GM21367 (cell line): ENCODE results near the gene LRPPRC.

Experiments used
- ATAC-seq: cut with Tn5 transposase; IDR thresholded peaks from one replicate; pipeline ENCODE4 v1.9.1; 2021; ENCODE audit not compliant: unreplicated experiment

Gene LRPPRC

DNA sequence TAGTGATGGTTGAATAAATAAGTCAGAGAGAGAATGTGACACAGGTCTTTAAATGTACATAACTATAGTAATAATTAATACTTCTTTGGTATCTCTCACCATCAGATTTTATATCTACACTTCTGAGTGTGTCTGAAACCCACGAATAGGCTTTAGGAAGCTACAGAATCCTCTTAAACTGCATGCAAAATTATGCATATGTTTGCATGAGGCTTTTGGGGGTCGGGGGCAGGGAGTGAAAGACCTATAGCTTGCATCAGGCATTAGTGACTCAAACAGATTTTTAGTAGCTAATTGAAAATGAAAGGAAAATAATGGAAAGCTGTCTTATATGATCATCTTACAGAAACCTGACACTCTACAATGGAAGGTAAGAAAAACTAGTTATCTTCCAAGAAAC is 14.9 kb downstream of the LRPPRC start:
- ATAC-seq: no peak

- ATAC-seq: no peak
Observed at GRCh38 chr2:43977677-43978375, 18.0 kb downstream of the LRPPRC start.

- ATAC-seq: no peak
Observed at GRCh38 chr2:43960921-43961320, 34.9 kb downstream of the LRPPRC start.

GRCh38 chr2:43958397-43959275 is 37.2 kb downstream of the LRPPRC start:
- ATAC-seq: no peak

DNA sequence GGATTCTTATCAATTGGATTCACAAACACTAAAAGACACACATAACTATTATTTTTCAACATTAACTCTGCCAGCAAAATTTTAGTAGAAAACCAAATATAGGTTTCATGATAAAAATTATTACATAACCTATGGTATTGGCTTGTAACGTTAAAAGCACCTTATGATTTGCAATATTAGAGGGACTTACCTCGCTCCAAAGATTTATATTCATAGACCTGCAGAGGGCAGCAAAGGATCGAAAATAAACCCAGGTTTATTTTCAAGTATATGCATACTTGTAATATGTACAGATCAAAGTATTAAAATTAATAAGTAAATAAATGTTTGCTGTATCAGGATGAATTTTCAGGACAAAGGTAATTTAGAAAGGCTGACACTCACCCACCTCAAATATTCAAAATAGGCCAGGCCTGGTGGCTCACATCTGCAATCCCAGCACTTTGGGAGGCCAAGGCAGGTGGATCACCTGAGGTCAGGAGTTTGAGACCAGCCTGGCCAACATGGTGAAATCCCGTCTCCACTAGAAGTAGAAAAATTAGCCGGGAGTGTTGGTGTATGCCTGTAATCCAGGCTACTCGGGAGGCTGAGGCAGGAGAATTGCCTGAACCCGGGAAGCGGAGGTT is 45.3 kb downstream of the LRPPRC start:
- no peak for ATAC-seq

DNA sequence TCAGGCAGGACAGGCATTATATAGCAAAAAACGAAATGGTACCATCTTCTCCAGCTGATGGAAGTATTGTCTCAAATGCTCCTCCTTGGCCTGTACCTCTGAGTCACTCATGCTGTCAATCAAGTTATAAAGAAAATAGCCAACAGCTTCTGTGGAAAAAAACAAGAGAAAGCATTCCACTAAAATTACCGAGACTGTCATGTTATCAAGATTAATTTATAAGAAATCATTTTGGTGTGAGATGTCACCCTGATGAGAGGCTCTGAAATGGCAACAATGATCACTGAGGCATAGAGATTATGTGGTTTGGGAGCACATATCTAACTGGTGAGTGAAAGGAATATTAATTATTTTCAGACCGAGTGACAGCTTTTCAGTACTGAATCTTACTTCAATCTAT is 47.4 kb downstream of the LRPPRC start:
- no peak for ATAC-seq

DNA sequence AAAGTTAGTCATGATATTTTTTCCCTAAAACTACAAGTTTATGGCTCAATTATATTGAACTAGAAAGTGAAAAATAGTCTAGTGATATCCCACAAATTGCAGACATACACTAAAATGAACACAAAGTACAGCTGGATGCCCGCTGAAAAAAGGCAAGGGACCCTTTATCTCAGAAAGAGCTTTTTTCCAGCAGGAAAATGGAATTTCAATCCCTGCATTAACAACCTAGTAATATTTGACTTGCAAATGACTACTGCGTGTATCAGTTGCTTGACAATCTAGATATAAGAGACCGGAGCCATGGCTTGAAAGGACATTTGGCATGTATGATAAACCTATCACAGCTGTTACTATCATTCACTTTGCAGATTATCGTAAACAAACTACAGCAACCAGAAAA is 49.1 kb downstream of the LRPPRC start:
- no peak for ATAC-seq

GRCh38 chr2:43945439-43945838 is 50.4 kb downstream of the LRPPRC start:
- ATAC-seq: no peak

DNA sequence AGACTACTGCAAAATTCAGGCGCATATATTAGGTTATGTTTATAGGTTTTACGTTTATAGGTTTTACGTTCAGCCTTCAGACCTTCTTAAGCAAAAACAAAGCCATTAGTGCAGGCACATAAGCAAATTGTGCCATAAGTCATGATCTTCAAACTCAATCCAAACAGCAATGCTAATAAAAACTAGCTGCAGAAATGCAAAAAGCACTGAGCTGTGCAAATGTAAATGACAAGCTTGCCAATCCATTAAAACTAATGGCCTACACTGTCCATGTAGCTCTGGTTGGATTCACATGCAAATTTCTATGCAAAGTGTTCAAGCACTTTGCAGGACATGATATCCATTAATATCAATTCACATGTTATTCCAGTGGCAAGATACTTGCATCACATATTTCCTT is 50.9 kb downstream of the LRPPRC start:
- ATAC-seq: no peak

DNA sequence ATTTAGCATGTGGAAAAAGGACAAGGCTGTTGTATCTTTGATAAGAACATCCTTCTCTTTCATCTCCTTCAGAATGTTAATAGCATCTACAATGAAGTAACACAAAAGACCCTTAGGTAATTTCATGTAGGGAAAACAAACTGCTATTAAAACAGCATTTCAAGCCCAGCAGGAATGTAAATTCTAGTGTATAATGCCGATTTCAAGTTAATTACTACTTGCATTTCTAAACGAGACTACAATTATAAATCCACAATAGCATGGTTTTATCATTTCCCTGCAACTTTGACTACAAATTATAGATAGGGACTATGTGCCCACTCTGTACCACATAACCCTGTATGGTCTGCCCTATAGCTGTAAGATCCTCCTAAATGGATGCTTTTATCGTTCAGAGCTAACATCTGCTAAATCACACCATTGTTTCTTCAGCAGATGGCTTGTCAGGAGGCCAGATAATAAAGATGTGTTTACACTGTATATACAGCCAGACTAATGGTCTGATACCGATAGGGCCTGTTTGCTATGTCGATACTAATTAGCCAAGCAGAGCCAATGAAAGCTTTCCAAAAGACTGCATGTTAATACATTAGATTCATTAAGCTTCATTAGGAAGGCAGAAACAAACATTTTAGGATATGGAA is 51.9 kb downstream of the LRPPRC start:
- no peak for ATAC-seq

DNA sequence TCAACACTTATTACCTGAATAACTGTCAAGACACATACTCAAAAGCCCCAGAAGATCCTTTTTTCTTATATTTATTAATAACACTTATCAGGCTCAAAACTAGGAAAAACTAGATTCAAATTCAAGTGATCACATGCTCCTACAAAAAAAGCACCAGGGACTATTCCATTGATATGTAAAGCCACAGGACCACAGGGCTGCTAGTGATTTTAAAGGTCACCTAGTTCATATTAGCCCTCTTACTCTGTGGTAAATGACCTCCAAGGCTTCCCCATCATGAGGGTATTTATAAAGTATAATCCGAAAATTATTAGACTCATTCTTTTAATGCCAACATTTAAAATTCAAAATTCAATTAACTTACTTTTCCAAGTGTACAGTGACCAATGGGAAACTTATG is 52.5 kb downstream of the LRPPRC start:
- no peak for ATAC-seq

DNA sequence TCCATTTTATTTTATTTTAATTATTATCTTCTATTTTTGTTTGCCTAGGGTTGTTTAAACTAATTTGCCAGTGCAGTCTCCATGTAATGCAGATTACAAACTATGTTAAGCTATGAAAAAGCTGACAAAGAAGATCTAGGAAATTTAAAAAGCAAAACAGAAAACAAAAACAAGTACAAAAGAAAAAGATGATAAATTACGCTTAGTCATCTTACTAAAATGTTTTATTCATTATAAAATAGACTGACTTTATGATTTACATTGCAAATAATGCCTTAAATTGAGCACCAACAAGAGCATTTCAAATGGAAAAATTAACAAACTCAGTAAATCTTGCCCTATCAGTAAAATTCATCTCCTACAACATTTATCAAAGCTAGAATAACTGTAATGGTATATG is 52.9 kb downstream of the LRPPRC start:
- ATAC-seq: no peak

DNA sequence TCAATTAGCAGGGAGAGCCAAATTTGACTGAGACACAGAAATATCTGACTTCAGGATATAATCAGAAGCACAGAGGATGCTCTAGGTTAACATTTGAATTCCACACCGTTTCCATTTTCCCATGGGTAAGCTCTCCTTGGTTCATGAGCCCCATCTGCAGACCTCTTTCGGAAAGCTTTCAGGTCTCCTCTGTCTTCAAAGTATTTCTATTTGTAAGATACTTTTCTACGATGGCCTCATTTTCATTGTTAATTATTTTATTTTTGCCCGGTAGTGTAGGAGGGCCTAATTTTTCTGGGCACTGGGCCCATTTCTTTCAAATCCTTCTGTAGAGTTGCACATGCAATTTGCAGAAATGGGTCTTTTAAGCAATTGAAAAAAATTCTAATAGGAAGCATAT is 53.8 kb downstream of the LRPPRC start:
- ATAC-seq: no peak

DNA sequence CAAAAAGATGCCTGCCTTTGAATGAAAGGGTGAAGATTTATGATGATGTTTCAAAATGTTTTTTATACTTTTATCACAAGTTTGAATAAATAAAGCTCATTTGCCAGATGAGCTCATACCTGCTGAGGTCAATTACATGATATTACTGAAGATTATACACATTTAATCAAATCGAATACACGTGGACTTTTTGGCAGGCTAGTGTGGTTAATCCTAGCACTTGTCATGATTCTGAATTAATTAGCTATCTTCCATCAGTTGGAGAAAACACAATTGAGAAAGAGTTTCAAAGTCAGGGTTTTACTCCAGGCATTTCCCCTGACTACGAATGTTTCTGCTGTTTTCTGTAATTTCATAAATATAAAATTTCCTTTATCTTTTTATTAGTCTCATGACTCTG is 54.4 kb downstream of the LRPPRC start:
- ATAC-seq: no peak

DNA sequence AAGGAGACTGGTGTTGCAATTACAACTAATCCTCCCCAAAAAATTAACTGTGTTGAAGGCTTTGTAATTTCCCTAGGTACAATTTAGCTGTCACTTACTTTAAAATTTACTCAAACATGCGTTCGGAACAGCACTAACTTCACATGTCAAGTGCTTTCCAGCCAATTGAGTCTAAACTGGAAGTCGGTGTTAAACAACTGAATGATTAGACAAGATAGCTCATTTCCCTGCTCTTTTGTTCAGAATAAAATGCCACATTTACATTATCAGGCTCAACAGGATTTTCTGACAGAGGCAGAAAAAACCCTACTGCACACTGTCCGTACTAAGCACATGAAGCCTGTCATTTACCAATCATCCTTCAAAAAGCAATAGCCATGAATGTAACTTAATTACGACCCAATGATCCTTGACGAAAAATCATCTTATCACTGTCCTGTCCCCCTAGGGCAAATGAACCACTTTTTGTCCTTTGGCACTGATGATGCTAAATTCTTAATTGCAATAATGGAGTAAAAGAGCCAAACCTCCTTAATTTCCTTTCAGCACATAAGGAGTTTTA is 56.0 kb downstream of the LRPPRC start:
- ATAC-seq: no peak

DNA sequence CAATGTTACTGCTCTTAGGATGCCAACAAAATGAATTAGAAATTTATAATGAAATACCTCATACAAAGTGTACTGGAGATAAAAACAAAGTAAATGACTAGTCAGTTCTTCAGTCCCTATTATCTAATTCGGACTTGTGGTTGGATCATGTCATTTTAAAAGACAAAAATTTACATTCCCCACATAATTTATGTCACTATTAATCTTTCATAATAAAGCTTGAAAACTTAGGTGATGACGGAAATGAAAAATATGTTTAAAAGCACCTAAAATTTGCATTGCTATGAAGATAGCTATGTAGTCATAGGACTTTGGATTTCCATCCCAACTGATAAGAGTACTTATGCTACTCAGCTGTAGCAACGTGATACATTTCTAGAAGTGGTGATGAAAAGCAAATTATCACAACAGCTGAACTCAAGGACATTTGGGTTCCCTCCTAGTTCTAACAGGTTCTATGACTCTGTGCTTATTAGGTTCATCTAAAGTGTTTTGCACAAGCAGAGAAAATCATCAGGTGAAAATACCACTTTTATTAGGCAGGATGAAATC is 58.4 kb downstream of the LRPPRC start:
- ATAC-seq: no peak

GRCh38 chr2:43934567-43934966 is 61.2 kb downstream of the LRPPRC start:
- no peak for ATAC-seq

DNA sequence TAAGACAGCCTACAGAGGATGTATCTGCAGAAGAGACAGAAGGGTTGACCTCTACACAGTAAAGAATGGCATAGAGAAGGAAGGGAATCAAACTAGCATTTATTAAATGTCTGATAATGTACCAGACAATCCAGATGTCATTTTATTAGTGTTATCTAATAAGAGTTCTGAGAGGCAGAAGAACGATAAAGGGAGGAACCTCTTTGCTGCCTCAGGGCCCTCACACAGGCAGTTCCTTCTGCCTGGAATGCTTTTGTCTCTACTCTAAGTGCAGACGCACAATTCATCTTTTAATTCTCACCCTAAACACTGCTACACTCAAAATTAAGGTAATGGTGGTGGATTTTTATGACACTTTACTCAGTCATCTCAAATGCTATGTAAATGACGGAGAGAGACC is 64.5 kb downstream of the LRPPRC start:
- ATAC-seq: no peak

- no peak for ATAC-seq
Observed at GRCh38 chr2:43927442-43927841, 68.3 kb downstream of the LRPPRC start.

- no peak for ATAC-seq
Observed at GRCh38 chr2:43925431-43925830, 70.4 kb downstream of the LRPPRC start.

DNA sequence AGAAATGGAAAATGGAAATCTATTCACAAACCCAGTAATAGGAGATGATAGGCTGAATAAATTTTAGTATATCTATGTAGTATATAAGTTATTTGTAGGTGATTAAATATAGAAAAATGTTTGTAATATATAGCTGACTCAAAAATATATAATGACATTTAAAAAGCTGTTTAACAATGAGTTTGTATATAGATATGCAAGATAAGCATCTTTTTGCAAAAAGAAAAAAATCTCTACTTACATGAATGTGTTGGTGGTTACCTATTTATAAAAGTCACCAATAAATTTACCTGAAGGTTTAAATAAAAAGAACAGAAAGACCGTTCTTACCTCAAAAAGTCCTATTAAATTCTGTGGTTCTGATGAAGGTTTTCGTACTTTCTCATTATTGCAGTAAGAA is 71.3 kb downstream of the LRPPRC start:
- ATAC-seq: no peak
